Transverse colon (tissue), 4 donors: ENCODE results near the gene TDRD7. TPM values are rescaled to one million over a fixed set of nuclear protein-coding genes. Genes with fewer than 3 reads are reported as not detected.
"Not testable (repeated sequence)": the region's sequence is repeated elsewhere in the genome, so short reads cannot be mapped to it uniquely, and the experiment has no call there.

Experiments used
- DNase-seq: peaks from one replicate; pipeline ENCODE4 v3.0.0-alpha.2; 2019
- H3K27ac ChIP-seq, 4 donors: fragments of 200-600 bp; sonication (generic); 2 replicates each; pipeline ENCODE4 v1.5.1; 2016 to 2018; ENCODE audit warnings: inconsistent platforms in 4 of 4
- H3K27me3 ChIP-seq: fragments of 200-600 bp; sonication (generic); 2 replicates; pipeline ENCODE4 v1.5.1; 2017; ENCODE audit warnings: inconsistent platforms
- H3K36me3 ChIP-seq, 4 donors: fragments of 200-600 bp; sonication (generic); 2 replicates each; pipeline ENCODE4 v1.5.1; 2017 to 2019; ENCODE audit warnings: inconsistent platforms in 4 of 4
- H3K4me1 ChIP-seq, 4 donors: fragments of 200-600 bp; sonication (generic); 2 replicates each; pipeline ENCODE4 v1.5.1; 2017 to 2020; ENCODE audit warnings: inconsistent platforms in 4 of 4
- H3K4me3 ChIP-seq, 4 donors: fragments of 200-600 bp; sonication (generic); 1 replicate in 1 of 4; 2 replicates in 3 of 4; pipeline versions ENCODE4 v1.5.1 to v1.6.1; 2017 to 2019; ENCODE audit warnings: inconsistent platforms in 4 of 4
- H3K9me3 ChIP-seq, 2 donors: fragments of 200-600 bp; sonication (generic); 2 replicates each; pipeline ENCODE4 v1.5.1; 2017 to 2019; ENCODE audit warnings: inconsistent platforms in 2 of 2
- CTCF ChIP-seq, 5 experiments: fragments of 200-600 bp in 3 of 5; fragments of 450-650 bp in 2 of 5; sonication (generic) in 3 of 5; IDR thresholded peaks; 1 replicate in 2 of 5; 2 replicates in 3 of 5; pipeline ENCODE4 v1.5.1; 2016 to 2017; ENCODE audit warnings: antibody characterized with exemption in 5 of 5, inconsistent platforms in 3 of 5, mild to moderate bottlenecking in 2 of 5, moderate library complexity in 1 of 5
- EP300 ChIP-seq: sonication (generic); formaldehyde crosslinking; IDR thresholded peaks from one replicate; pipeline ENCODE4 v1.6.1; 2017; ENCODE audit warnings: antibody characterized with exemption, low read depth
- POLR2A ChIP-seq: fragments of 450-650 bp; IDR thresholded peaks from one replicate; pipeline ENCODE4 v1.6.1; 2016; ENCODE audit warnings: antibody characterized with exemption, mild to moderate bottlenecking, moderate library complexity
- POLR2AphosphoS5 ChIP-seq, 3 donors: sonication (generic); formaldehyde crosslinking; IDR thresholded peaks; one replicate each; pipeline ENCODE4 v1.6.1; 2016; ENCODE audit warnings: antibody characterized with exemption in 3 of 3
- WGBS, 2 donors: methylation state at CpG; one replicate each; pipeline ENCODE4 v1.1.5; 2018; ENCODE audit warnings: low coverage in 1 of 2; 5-methylcytosine and 5-hydroxymethylcytosine counted together
- in situ Hi-C, 4 donors: fragments of 200-750 bp; cut with MboI; loops; one replicate each; pipeline versions ENCODE4 v1.15.0 to v1.15.1; 2017; ENCODE audit warnings: low sequenced_read_pairs in 3 of 4, low pct_ligation_motif_present in 1 of 4, low pct_unique_long_range_greater_than_20kb in 1 of 4
- intact Hi-C: fragments of 100-400 bp; cut with DNase I; formaldehyde crosslinking; loops from one replicate; pipeline ENCODE4 v1.15.1; 2023; ENCODE audit warnings: low total_unique reads
- total RNA-seq, 4 donors: library from RNA; depleted of rRNA; stranded (reverse); fragments of >200 nt; gene quantifications; one replicate each; pipeline ENCODE4 v1.1.0, GENCODE V29; 2016

Gene TDRD7
- total RNA-seq, 4 donors from 2014 or later, result 15.0 to 47.4 (median 31.4) TPM

GRCh38 chr9:97487107-97487506 is 75.2 kb downstream of the TDRD7 start:
- H3K4me3 ChIP-seq, result no peak overlapping the region
- no peak for TF ChIP-seq POLR2A
- TF ChIP-seq POLR2AphosphoS5 (IDR thresholded peaks at IDR 0.05), result no peak
- no peak for TF ChIP-seq EP300
- TF ChIP-seq CTCF (IDR thresholded peaks at IDR 0.05), result peak in 1 of 5 experiments; percentile 6
- WGBS, 2 donors, result 84 to 90% methylated on average over 2 of the region's 2 CpGs
- H3K27me3 ChIP-seq, result no peaks in the 10 kb centered on the region
- intact Hi-C loops (no loop called here), in situ Hi-C loops (no loop called here)
- H3K27ac ChIP-seq, result no peak overlapping the region
- peaks cover 0 to 5% (median 2%) of the 10 kb centered on the region in 4 donors for H3K4me1 ChIP-seq
- no peak for DNase-seq
- H3K9me3 ChIP-seq, result no peaks in the 10 kb centered on the region
- H3K36me3 ChIP-seq, result peaks cover 0 to 46% (median 12%) of the 10 kb centered on the region in 4 donors

GRCh38 chr9:97487861-97488260 is 76.0 kb downstream of the TDRD7 start:
- H3K36me3 ChIP-seq, result peaks cover 0 to 39% (median 11%) of the 10 kb centered on the region in 4 donors
- H3K27ac ChIP-seq, result no peak overlapping the region
- in situ Hi-C loops, result no loop called here
- DNase-seq, result no peak
- H3K4me1 ChIP-seq, result peaks cover 0 to 5% (median 3%) of the 10 kb centered on the region in 4 donors
- WGBS, 2 donors, result 91 to 100% methylated on average over 1 of the region's 1 CpG
- intact Hi-C loops, result no loop called here
- H3K9me3 ChIP-seq, result no peaks in the 10 kb centered on the region
- no peak overlapping the region for H3K4me3 ChIP-seq
- H3K27me3 ChIP-seq, result no peaks in the 10 kb centered on the region
- TF ChIP-seq POLR2AphosphoS5 (IDR thresholded peaks at IDR 0.05) (no peak), POLR2A (no peak), CTCF (IDR thresholded peaks at IDR 0.05) (no peak), EP300 (no peak)

GRCh38 chr9:97491216-97491999 is 79.5 kb downstream of the TDRD7 start:
- H3K36me3 ChIP-seq, result peaks cover 0 to 24% (median 11%) of the 10 kb centered on the region in 4 donors
- no peaks in the 10 kb centered on the region for H3K27me3 ChIP-seq
- no peak for DNase-seq
- intact Hi-C loops, result no loop called here
- WGBS, 2 donors, result 78 to 83% methylated on average over 1 of the region's 1 CpG
- peak overlapping the region in 3 of 4 donors; percentile 5 to 65 (median 52) for H3K27ac ChIP-seq
- H3K4me3 ChIP-seq, result no peak overlapping the region
- no peak for TF ChIP-seq POLR2AphosphoS5 (IDR thresholded peaks at IDR 0.05)
- TF ChIP-seq EP300, result no peak
- no peak for TF ChIP-seq CTCF (IDR thresholded peaks at IDR 0.05)
- no peak for TF ChIP-seq POLR2A
- in situ Hi-C loops, result no loop called here
- H3K4me1 ChIP-seq, result peaks cover 0 to 5% (median 3%) of the 10 kb centered on the region in 4 donors
- no peaks in the 10 kb centered on the region for H3K9me3 ChIP-seq

- not testable (repeated sequence) for H3K9me3 ChIP-seq, DNase-seq
Measured at GRCh38 chr9:97497558-97498375, 85.9 kb downstream of the TDRD7 start.

GRCh38 chr9:97498846-97499245 is 87.0 kb downstream of the TDRD7 start:
- H3K4me3 ChIP-seq, in situ Hi-C loops, DNase-seq, H3K27ac ChIP-seq, intact Hi-C loops, H3K9me3 ChIP-seq: not testable (repeated sequence)
- WGBS, 2 donors, result 83 to 94% methylated on average over 4 to 5 of the region's 5 CpGs
- Histone ChIP-seq H3K4me1 (peaks cover 7 to 25% (median 16%) of the 10 kb centered on the region in 4 donors), H3K27me3 (peaks cover 35% of the 10 kb centered on the region), H3K36me3 (peaks cover 0 to 12% (median 5%) of the 10 kb centered on the region in 4 donors)

More at GRCh38 chr9:97497558-97498375, 85.9 kb downstream of the TDRD7 start:
- H3K27ac ChIP-seq, intact Hi-C loops, in situ Hi-C loops, H3K4me3 ChIP-seq: not testable (repeated sequence)
- H3K27me3 ChIP-seq, result peaks cover 24% of the 10 kb centered on the region
- peaks cover 4 to 15% (median 9%) of the 10 kb centered on the region in 4 donors for H3K4me1 ChIP-seq
- H3K36me3 ChIP-seq, result peaks cover 0 to 12% (median 5%) of the 10 kb centered on the region in 4 donors
- 97% methylated on average over 33 of the region's 36 CpGs; no CpG with 5 or more reads in 1 of the 2 donors for WGBS, 2 donors
